ENCODE measurements around the gene PCDH18. TPM values are rescaled to one million over a fixed set of nuclear protein-coding genes. Genes with fewer than 3 reads are reported as not detected.

PCDH18 gene
- polyA plus RNA-seq, 1 donor (not counting 4 experiments of a cell fraction or from before 2014, with no cell fraction given) = 0.08 TPM

DNA sequence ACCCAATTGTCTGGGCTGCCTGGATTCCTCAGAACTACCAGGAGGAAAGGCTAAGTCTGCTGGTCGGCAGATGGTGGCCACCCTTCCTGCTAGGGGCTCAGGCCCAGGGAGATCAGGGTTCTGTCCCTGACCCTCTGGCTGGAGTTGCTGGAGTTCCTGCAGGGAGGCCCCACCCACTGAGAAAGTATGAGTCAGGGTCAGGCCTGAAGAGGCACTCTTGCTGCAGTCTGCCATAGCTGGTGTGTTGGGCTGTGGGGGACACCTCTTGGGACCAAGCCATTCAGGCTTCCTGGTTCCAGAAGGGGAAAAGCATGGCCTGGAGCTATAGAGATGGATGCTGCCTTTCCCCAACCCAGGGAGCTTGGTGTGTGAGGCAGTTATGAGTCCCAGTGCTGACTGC is 40.4 kb upstream of the PCDH18 start:
- Histone ChIP-seq H3K27me3 (ENCODE audit: control insufficient read depth, extremely low read depth, insufficient read depth, low read length) (no peaks in the 10 kb centered on the region), H3K4me2 (ENCODE audit: control insufficient read depth, extremely low read depth, insufficient read depth, low read depth, low read length) (no peak overlapping the region), H3K79me2 (ENCODE audit: control insufficient read depth, insufficient read depth, low read length) (no peaks in the 10 kb centered on the region), H3K9me1 (ENCODE audit: control insufficient read depth, extremely low read depth, insufficient read depth, low read length) (no peaks in the 10 kb centered on the region), H3K9ac (ENCODE audit: control insufficient read depth, extremely low read depth, insufficient read depth, low read length) (no peak overlapping the region), H3K9me3 (ENCODE audit: control insufficient read depth, low read depth, low read length) (no peaks in the 10 kb centered on the region), H3K36me3 (ENCODE audit: control insufficient read depth in 2 of 2, extremely low read depth in 1 of 2, insufficient read depth in 2 of 2, low read length in 2 of 2) (no peaks in the 10 kb centered on the region), H4K20me1 (ENCODE audit: control insufficient read depth, extremely low read depth, insufficient read depth, low read length) (no peaks in the 10 kb centered on the region), H3K4me3 (ENCODE audit: control insufficient read depth in 2 of 3, extremely low read depth in 1 of 3, insufficient read depth in 2 of 3, low read depth in 1 of 3, low read length in 3 of 3) (no peak overlapping the region), H2AFZ (ENCODE audit: control insufficient read depth, low read length) (no peak overlapping the region), H3K27ac (ENCODE audit: control insufficient read depth, insufficient read depth, low read length) (no peak overlapping the region), H3K4me1 (ENCODE audit: control insufficient read depth, extremely low read depth, insufficient read depth, low read length) (no peaks in the 10 kb centered on the region)
- dilution Hi-C loops (cut with MboI; ENCODE audit: extremely low pct_ligation_motif_present, low sequenced_read_pairs) = no loop called here
- DNase-seq (ENCODE audit: low read depth, low spot score) = no peak
- no peak for FAIRE-seq
- TF ChIP-seq EZH2 (IDR thresholded peaks at IDR 0.05; ENCODE audit: low read length) = no peak
- TF ChIP-seq, protein P1, sequence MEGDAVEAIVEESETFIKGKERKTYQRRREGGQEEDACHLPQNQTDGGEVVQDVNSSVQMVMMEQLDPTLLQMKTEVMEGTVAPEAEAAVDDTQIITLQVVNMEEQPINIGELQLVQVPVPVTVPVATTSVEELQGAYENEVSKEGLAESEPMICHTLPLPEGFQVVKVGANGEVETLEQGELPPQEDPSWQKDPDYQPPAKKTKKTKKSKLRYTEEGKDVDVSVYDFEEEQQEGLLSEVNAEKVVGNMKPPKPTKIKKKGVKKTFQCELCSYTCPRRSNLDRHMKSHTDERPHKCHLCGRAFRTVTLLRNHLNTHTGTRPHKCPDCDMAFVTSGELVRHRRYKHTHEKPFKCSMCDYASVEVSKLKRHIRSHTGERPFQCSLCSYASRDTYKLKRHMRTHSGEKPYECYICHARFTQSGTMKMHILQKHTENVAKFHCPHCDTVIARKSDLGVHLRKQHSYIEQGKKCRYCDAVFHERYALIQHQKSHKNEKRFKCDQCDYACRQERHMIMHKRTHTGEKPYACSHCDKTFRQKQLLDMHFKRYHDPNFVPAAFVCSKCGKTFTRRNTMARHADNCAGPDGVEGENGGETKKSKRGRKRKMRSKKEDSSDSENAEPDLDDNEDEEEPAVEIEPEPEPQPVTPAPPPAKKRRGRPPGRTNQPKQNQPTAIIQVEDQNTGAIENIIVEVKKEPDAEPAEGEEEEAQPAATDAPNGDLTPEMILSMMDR (optimal IDR thresholded peaks at IDR 0.05 in 1 of 3, IDR thresholded peaks at IDR 0.05 in 1 of 3, conservative IDR thresholded peaks at IDR 0.05 in 1 of 3; ENCODE audit: extremely low read depth in 1 of 3, insufficient read depth in 2 of 3, low read length in 3 of 3) = no peak

DNA sequence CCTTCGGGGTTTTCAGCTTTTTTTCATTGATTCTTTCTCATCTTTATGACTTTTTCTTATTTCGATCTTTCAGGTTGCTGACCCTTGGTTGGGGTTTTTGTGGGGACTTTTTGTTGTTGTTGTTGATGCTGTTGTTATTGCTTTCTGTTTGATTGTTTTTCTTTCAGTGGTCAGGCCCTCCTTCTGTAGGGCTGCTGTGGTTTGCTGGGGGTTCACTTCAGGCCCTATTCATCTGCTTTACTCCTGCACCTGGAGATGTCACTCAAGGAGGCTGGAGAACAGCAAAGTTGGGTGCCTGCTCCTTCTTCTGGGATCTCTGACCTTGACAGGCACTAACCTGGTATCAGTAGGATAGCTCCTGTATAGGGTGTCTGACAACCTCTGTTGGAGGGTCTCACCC is 39.9 kb upstream of the PCDH18 start:
- no peak for TF ChIP-seq EZH2 (IDR thresholded peaks at IDR 0.05; ENCODE audit: low read length)
- TF ChIP-seq, protein P1 (optimal IDR thresholded peaks at IDR 0.05 in 1 of 3, IDR thresholded peaks at IDR 0.05 in 1 of 3, conservative IDR thresholded peaks at IDR 0.05 in 1 of 3; ENCODE audit: extremely low read depth in 1 of 3, insufficient read depth in 2 of 3, low read length in 3 of 3) = no peak
- no peak for FAIRE-seq
- Histone ChIP-seq H3K4me2 (ENCODE audit: control insufficient read depth, extremely low read depth, insufficient read depth, low read depth, low read length) (no peak overlapping the region), H3K9me1 (ENCODE audit: control insufficient read depth, extremely low read depth, insufficient read depth, low read length) (no peaks in the 10 kb centered on the region), H3K36me3 (ENCODE audit: control insufficient read depth in 2 of 2, extremely low read depth in 1 of 2, insufficient read depth in 2 of 2, low read length in 2 of 2) (no peaks in the 10 kb centered on the region), H3K27me3 (ENCODE audit: control insufficient read depth, extremely low read depth, insufficient read depth, low read length) (no peaks in the 10 kb centered on the region), H3K9ac (ENCODE audit: control insufficient read depth, extremely low read depth, insufficient read depth, low read length) (no peak overlapping the region), H3K4me1 (ENCODE audit: control insufficient read depth, extremely low read depth, insufficient read depth, low read length) (no peaks in the 10 kb centered on the region), H3K4me3 (ENCODE audit: control insufficient read depth in 2 of 3, extremely low read depth in 1 of 3, insufficient read depth in 2 of 3, low read depth in 1 of 3, low read length in 3 of 3) (no peak overlapping the region), H3K27ac (ENCODE audit: control insufficient read depth, insufficient read depth, low read length) (no peak overlapping the region), H3K9me3 (ENCODE audit: control insufficient read depth, low read depth, low read length) (no peaks in the 10 kb centered on the region), H2AFZ (ENCODE audit: control insufficient read depth, low read length) (no peak overlapping the region), H3K79me2 (ENCODE audit: control insufficient read depth, insufficient read depth, low read length) (no peaks in the 10 kb centered on the region), H4K20me1 (ENCODE audit: control insufficient read depth, extremely low read depth, insufficient read depth, low read length) (no peaks in the 10 kb centered on the region)
- dilution Hi-C loops (cut with MboI; ENCODE audit: extremely low pct_ligation_motif_present, low sequenced_read_pairs) = no loop called here
- no peak for DNase-seq (ENCODE audit: low read depth, low spot score)

Data from keratinocyte (primary cell).